GM08714 (cell line): ENCODE data around the gene ESPL1.
"Not testable (repeated sequence)": the region's sequence is repeated elsewhere in the genome, so short reads cannot be mapped to it uniquely, and the experiment has no call there.

Source experiments
- H3K4me3 ChIP-seq: fragments of 200-500 bp; sonication (Bioruptor generic); 2 replicates; pipeline ENCODE4 v1.5.1; 2014; ENCODE audit warnings: mild to moderate bottlenecking, low read length, inconsistent platforms
- ZNF274 ChIP-seq: IDR thresholded peaks from 2 replicates; pipeline ENCODE4 v1.6.1; 2012; ENCODE audit warnings: mild to moderate bottlenecking, low read depth, low read length

Gene ESPL1

GRCh38 chr12:53324779-53325510, 56.8 kb downstream of the ESPL1 start:
- peak overlapping the region; percentile 70 for H3K4me3 ChIP-seq
- TF ChIP-seq ZNF274 = no peak

GRCh38 chr12:53325511-53326061, 57.5 kb downstream of the ESPL1 start:
- H3K4me3 ChIP-seq = peak overlapping the region; percentile 70; the same call in 1 of the 2 replicates
- no peak for TF ChIP-seq ZNF274

GRCh38 chr12:53326460-53327185, 58.5 kb downstream of the ESPL1 start:
- H3K4me3 ChIP-seq = no peak overlapping the region
- TF ChIP-seq ZNF274 = no peak

GRCh38 chr12:53327435-53328042, 59.4 kb downstream of the ESPL1 start:
- no peak overlapping the region for H3K4me3 ChIP-seq
- no peak for TF ChIP-seq ZNF274

- no peak overlapping the region for H3K4me3 ChIP-seq
- no peak for TF ChIP-seq ZNF274
Measured at GRCh38 chr12:53328043-53328435, 59.9 kb downstream of the ESPL1 start.

- TF ChIP-seq ZNF274 = no peak
- H3K4me3 ChIP-seq = no peak overlapping the region
Measured at GRCh38 chr12:53330671-53331070, 62.6 kb downstream of the ESPL1 start.

GRCh38 chr12:53332339-53332738, 64.2 kb downstream of the ESPL1 start:
- H3K4me3 ChIP-seq = not testable (repeated sequence)

- no peak for TF ChIP-seq ZNF274
- no peak overlapping the region for H3K4me3 ChIP-seq
Measured at GRCh38 chr12:53332744-53333143, 64.6 kb downstream of the ESPL1 start.

- TF ChIP-seq ZNF274 = no peak
- H3K4me3 ChIP-seq = no peak overlapping the region
Measured at GRCh38 chr12:53333289-53333688, 65.2 kb downstream of the ESPL1 start.

GRCh38 chr12:53333845-53334244, 65.7 kb downstream of the ESPL1 start:
- no peak for TF ChIP-seq ZNF274
- H3K4me3 ChIP-seq = no peak overlapping the region

- no peak overlapping the region for H3K4me3 ChIP-seq
- TF ChIP-seq ZNF274 = no peak
Measured at GRCh38 chr12:53334822-53335221, 66.7 kb downstream of the ESPL1 start.

GRCh38 chr12:53336181-53336681, 68.1 kb downstream of the ESPL1 start, which contains the start of gene SP7:
Gene SP7 (minus strand): TSS chr12:53336354. CDS start chr12:53335646, 708 bp downstream.
- H3K4me3 ChIP-seq = no peak within 1 kb of the TSS
- no peak for TF ChIP-seq ZNF274

GRCh38 chr12:53338017-53338416, 69.9 kb downstream of the ESPL1 start:
- TF ChIP-seq ZNF274 = no peak
- H3K4me3 ChIP-seq = no peak overlapping the region

- H3K4me3 ChIP-seq = no peak overlapping the region
- TF ChIP-seq ZNF274 = no peak
Measured at GRCh38 chr12:53338916-53339315, 70.8 kb downstream of the ESPL1 start.

GRCh38 chr12:53340398-53340797, 72.3 kb downstream of the ESPL1 start:
- H3K4me3 ChIP-seq = no peak overlapping the region

More at GRCh38 chr12:53340398-53340797, 72.3 kb downstream of the ESPL1 start:
- TF ChIP-seq ZNF274 = no peak
